SKM-1 treated with dmso at 0.1 percent for 144 hours (cell line): ENCODE results near the gene SLC5A1.
"Not testable (repeated sequence)": the region's sequence is repeated elsewhere in the genome, so short reads cannot be mapped to it uniquely, and the experiment has no call there.

Experiments
- DNase-seq: peaks from one replicate; lab custom pipeline; 2025; ENCODE audit not compliant: unreplicated experiment; lab: John Stamatoyannopoulos, UW

SLC5A1 gene

DNA sequence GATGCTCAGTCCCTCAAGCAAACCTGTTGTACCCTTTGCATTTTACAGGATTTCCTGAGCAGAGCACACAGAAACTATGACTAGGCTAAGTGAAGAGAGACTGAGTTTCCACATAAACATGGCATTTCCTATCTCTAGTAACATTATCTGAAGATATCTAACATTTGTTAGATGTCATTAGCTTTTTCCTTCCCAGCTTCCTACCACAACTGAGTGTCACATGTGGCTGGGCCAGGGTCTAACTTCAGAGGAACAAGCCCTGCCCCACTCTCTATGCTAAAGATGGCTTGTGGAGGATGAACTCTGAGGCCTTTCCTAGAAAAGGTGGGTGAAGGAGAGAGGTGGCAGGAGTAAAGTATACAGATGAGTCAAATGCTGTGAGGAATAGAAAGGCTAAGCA lies 99.5 kb downstream of the SLC5A1 start:
- no peak for DNase-seq

DNA sequence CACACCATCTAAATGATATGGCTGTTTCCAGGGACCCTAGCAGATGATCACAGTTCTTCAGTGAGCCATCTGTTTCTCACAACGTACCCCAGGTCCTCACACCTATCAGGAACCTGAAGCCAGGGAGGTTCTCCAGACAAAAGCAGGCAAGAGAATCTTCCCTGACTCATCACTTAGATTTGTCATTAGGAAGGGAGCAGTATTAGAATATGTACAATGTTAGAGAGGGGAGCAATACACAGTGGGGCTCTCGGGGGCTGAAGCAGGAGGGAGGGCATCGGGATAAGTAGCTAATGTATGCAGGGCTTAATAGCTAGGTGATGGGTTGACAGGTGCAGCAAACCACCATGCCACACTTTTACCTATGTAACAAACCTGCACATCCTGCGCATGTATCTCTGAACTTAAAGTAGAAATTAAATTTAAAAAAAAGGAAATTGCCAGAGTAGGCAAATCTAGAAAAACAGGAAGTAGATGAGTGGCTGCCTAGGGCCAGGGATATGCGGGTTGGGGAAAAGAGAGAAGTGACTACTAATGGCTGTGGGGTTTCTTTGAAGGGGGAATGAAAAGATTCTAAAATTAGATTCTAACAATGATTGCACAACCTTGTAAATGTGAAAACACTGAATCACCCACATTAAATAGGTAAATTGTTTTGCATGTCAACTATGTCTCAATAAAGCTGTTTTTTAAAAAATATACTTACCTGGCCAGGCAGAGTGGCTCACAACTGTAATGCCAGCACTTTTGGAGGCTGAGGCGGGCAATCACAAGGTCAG lies 101.6 kb downstream of the SLC5A1 start:
- peak; percentile 97 for DNase-seq

DNA sequence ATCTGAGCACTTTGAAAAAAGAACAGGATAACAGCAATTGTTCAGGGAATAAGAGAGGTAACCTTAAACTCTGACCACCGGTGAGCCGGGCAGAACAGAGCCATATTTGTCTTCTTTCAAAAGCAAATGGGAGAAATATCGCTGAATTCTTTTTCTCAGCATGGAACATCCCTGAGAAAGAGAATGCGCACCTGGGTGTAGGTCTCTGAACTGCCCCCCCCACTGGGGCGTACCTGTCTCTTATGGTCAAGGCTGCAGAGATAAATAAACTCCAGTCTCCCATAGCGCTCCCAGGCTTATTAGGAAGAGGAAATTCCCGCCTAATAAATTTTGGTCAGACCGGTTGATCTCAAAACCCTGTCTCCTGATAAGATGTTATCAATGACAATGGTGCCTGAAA lies 104.1 kb downstream of the SLC5A1 start:
- not testable (repeated sequence) for DNase-seq

DNA sequence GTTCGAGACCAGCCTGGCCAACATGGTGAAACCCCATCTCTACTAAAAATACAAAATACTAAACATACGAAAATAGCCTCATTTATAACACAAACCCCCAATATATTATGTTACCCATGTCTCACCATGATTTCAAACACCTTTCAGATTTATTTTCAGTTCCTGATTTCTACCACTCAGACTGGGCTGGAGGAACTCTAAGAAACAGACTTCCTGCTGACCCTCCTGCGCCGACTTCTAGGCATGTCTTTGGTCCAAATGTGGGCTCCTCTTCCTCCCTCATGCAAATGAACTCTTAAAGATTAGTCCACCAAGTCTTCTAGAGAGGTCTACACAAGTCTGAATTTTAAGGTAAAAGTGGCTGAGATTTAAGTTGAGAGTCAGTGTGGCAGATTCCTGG lies 105.3 kb downstream of the SLC5A1 start:
- DNase-seq = not testable (repeated sequence)

DNA sequence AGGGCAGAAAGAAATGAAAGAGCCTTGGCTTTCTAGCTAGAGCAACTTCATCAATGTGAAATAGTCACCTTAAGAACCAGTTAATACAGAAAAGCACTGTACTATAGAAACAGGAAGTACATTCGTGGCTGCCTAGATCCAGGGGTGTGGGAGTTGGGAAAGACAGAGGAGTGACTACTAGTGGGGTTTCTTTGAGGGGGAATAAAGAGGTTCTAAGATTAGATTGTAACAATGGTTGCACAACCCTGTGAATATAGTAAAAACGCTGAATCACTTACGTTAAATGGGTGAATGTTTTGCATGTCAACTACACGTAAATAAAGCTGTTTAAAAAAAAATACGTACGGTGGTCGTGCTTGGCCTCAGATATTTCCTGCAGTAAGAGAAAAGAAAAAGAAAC lies 107.6 kb downstream of the SLC5A1 start:
- peak; percentile 36 for DNase-seq

DNA sequence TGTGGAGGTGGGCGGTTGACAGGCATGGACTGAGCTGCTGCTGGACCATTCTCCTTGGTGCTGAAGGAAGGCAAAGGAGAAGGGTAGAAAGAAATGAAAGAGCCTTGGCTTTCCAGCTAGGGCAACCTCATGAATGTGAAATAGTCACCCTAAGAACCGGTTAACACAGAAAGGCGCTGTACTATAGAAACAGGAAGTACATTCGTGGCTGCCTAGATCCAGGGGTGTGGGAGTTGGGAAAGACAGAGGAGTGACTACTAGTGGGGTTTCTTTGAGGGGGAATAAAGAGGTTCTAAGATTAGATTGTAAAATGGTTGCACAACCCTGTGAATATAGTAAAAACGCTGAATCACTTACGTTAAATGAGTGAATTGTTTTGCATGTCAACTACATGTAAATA lies 108.6 kb downstream of the SLC5A1 start:
- DNase-seq = peak; percentile 43

DNA sequence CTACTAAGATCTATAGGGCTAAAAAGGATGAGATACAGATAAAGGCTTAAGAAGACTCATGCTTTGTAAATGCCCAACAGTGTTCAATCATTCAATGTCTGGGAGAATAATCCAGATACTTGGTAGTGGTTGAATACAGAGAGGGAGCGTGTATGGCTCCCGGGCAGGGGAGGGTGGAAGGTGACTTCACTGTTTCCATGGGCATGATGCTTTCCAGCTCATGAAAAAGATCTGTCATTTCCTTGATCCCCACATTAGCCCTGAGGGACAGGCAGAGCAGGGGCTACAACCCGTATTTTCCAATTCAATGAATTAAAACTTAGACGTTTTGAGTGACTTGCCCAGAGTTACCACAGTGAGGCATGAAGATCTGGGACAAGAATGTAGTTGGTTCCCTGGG lies 111.7 kb downstream of the SLC5A1 start:
- not testable (repeated sequence) for DNase-seq

DNA sequence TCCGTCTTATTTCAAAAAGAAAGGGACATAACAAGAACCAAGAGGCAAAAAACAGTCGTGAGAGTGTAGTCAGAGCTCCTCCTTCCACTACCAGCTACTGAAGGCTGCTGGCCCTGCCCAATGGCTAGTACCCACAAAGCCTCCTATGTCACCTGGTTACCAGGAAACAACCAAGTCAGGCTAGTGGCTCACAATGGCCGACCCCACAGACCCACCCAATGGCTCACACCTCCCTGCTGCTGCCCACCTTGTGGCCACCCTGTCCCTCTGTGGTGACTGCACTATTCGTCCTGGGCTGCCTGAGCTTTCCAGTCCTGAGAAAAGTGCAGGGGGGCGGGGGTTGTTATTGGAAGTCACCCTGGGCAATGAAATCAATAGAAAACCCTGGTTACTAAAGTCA lies 114.6 kb downstream of the SLC5A1 start:
- not testable (repeated sequence) for DNase-seq

DNA sequence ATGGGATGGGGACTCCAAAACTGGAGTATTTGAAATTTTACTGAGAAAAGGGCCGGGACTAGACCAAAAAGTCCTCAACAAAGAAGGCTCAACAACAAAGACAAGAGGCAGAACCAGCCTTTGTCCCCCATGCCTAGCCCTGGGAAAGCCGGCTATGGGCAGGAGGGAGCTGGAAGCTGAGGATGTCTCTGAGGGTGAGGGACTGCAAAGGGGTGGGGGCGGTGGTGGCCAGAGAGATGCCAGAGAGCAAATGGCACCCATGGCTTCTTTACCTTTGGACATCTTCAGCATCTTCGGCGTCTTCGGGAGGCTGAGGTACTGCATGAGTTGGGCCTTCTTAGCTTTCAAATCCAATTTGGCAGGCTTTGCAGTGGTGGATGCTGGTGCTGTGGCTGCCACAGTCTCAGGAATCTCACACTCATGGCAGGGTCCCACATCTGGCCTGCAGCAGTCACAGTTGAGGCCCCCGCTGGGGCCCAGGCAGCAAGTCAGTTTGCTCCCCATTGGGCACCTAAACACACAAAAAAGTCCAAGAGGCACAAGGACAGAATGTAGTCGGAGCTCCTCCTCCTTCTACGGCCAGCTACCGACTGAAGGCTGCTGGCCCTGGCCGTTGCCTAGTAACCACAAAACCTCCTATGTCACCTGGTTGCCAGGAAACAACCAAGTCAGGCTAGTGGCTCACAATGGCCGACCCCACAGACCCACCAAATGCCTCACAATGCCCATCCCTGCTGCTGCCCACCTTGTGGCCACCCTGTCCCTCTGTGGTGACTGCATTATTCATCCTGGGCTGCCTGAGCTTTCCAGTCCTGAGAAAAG lies 115.9 kb downstream of the SLC5A1 start, which contains the start of gene C22orf42:
Gene C22orf42, minus strand, starts transcription at position 592 of the 822 bp plus-strand sequence. Its CDS starts 88 bp downstream, at position 504.
- no peak for DNase-seq

DNA sequence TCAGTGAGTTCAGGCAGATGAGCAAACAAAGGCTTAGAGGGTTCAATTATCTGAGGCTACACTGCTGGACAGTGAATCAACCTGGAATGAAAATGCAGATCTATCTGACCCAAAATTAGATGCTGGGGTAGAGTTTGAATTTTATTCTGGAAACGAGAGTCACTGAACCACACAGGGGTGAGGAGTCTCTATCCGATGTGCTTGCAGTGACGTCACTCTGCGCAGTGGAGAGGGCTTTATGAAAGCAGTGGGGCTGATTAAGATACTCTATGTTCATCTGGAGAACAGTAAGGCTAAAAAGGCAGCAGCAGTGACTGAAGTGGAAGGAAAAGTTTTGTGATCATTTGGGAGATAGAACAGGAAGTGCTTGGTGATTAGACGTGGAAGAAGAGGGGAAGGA lies 117.3 kb downstream of the SLC5A1 start:
- not testable (repeated sequence) for DNase-seq
